HG02885 (cell line): ENCODE results near the gene LGALS16.
"Not testable (repeated sequence)": the region's sequence is repeated elsewhere in the genome, so short reads cannot be mapped to it uniquely, and the experiment has no call there.

Experiments used
- ATAC-seq: cut with Tn5 transposase; IDR thresholded peaks from one replicate; pipeline ENCODE4 v1.9.1; 2021; ENCODE audit warnings: mild to moderate bottlenecking; ENCODE audit not compliant: unreplicated experiment, poor library complexity

Gene LGALS16

GRCh38 chr19:39655613-39656012, at the start of gene LGALS16:
TSS of gene LGALS16 (plus strand) at chr19:39655913. CDS start at chr19:39655962, 49 bp downstream.
- no peak for ATAC-seq

DNA sequence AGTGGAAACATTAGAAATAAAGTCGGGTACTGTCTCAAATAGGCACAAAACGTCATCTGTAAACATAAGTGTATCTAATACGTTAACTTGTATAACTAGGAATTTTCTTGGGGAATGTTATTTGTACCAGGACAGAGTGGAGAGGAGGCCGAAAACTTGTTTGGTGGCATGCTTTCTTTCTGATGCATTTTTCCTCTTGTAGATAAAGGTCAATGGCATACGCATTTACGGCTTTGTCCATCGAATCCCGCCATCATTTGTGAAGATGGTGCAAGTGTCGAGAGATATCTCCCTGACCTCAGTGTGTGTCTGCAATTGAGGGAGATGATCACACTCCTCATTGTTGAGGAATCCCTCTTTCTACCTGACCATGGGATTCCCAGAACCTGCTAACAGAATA, 48.7 kb upstream of the LGALS16 start:
- ATAC-seq = no peak

DNA sequence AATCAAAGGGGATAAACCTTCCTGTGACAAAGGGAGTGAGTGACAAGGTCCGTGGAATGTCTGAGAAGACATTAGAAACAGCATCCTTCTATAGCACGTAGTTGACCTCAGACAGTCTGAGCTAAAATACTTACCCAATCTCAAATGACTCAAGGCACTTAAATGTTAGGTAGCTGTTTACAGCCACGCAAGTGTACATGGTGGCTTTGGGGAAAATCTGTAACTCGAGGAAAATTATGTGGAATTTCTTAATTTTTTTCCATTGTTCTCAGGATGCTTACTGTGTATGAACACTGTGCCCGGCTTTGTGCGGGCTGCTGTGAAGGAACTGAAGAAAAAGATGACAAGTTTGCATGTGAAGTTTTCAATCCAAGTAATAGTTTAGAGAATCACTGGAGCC, 48.2 kb upstream of the LGALS16 start:
- no peak for ATAC-seq

- no peak for ATAC-seq
These were observed 42.1 kb upstream of the LGALS16 start for GRCh38 chr19:39613597-39613996.

DNA sequence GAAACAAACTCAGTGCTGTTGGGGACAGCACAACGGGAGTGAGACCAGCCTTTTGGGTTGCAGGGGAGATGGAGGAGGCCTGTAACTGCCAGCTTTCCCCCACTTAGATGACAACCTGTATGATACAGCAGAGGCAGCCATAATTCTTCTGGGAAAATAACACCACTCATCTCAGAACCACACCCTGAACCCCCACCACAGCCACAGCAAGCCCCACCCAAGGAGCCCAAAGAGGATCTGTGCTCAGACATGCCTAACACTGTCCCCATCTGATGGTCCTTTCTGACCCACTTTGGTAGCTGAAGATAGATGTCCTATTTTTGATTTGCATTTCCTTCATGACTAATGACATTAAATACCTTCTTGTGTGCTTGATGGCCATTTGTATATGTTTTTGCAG, 38.0 kb upstream of the LGALS16 start:
- ATAC-seq = no peak

DNA sequence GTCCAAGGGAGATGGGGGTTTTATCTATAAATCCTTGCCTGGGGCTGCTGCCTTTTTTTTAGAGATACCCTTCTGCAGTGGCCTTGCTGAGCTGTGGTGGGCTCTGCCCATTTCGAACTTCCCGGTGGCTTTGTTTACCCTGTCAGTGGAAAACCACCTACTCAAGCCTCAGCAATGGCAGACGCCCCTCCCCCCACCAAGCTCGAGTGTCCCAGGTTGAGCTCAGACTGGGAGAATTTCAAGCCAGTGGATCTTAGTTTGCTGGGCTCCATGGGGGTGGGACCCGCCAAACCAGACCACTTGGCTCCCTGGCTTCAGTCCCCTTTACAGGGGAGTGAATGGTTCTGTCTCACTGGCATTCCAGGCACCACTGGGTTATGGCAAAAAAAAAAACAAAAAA, 31.8 kb upstream of the LGALS16 start:
- ATAC-seq = no peak

DNA sequence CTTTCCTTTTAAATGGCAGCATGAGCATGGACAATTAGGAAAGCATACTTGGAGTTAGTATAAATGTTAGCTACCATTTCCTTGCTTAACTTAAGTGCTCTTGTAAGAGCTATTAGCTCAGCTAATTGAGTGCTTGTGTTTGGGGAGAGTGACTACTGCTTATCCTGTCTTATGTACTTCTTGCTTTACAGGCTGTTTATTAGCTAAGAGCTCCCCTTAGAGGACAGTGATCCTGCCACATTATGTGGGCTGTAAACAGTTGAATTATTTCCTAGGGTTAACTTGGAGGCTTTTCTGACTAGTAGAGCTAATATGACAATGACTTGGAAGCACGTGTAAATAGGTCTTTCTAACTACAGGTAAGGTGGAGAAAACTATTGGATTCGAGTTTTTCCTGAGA, 28.1 kb upstream of the LGALS16 start:
- not testable (repeated sequence) for ATAC-seq

DNA sequence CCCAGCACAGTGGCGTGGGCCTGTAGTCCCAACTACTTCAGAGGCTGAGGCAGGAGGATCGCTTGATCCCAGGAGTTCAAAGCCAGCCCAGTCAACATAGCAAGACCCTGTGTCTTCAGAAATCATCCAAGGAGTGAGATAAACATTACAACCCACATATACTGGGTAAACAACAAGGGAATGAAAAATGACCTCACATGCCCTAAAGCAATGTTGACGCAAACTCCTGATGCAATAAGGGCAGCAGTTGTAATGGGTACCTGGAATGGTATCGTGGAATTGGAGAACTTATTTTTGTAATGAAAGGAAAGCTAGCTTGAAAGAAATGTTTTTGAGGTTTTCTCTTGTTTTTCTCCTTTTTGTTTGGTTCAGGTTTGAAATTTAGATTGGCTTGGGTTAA, 24.5 kb upstream of the LGALS16 start:
- ATAC-seq = no peak

- ATAC-seq = no peak
These were observed 24.1 kb upstream of the LGALS16 start for GRCh38 chr19:39631626-39632025.

- ATAC-seq = no peak
These were observed 17.8 kb upstream of the LGALS16 start for GRCh38 chr19:39637891-39638290.

- ATAC-seq = no peak
These were observed 13.9 kb upstream of the LGALS16 start for GRCh38 chr19:39641773-39642172.

DNA sequence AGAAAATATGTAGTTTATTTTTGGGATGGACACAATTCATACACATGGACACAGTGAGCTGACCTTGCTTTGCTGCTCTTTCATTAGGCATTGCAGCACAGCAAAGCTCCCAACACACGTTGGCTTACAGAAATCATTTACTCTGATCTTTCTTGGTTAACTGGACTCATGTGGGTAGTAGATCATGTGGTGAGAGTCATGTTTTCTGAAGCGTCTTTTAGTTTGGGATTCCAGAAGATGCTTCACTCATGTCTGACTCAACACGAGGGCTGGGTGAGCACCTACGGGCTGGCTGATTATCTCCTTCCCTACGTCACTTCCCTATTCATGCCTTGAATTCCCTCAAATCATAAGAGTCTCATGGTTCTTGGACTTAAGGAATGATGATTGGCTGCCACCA, 12.1 kb upstream of the LGALS16 start:
- no peak for ATAC-seq

- no peak for ATAC-seq
These were observed 9.8 kb upstream of the LGALS16 start for GRCh38 chr19:39645800-39646411.

DNA sequence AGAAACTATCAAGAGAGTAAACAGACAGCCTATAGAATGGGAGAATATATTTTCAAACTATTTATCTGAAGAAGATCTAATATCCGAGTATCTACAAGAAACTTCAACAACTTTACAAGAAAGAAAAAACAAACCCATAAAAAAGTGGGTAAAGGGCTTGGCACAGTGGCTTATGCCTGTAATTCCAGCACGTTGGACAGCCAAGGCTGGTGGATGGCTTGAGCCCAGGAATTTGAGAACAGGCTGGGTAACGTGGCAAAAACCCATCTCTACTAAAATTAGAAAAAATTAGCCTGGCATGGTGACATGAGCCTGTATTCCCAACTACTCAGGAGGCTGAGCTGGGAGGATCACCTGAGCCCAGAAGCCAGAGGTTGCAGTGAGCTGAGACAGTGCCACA, 7.8 kb upstream of the LGALS16 start:
- no peak for ATAC-seq

GRCh38 chr19:39659791-39660190, 4.1 kb downstream of the LGALS16 start:
- no peak for ATAC-seq

DNA sequence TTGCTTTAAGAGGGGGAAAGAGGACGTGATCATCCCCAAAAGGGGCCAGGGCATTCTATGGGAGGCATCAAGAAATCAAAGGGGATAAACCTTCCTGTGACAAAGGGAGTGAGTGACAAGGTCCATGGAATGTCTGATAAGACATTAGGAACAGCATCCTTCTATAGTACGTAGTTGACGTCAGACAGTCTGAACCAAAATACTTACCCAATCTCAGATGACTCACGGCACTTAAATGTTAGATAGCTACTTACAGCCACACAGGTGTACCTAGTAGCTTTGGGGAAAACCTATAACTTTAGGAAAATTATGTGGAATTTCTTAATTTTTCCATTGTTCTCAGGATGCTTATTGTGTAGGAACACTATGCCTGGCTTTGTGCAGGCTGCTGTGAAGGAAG, 4.9 kb downstream of the LGALS16 start:
- no peak for ATAC-seq

DNA sequence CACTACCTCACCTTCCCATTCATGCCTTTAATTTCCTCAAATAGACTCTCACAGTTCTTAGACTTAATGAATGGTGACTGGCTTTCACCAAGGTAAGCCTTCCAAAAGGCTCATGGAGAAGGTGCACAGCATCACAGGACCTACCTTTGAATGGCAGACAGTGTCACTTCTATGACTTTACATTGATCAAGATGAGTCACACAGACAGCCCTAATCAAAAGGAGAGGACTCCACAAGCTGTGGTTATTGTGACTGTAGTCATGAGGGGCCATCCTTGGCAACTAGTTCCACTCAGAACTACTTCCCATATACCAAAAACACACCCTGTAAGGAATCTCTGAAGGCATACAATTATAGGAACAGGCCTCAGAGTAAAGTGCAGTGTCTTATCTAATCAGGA, 5.9 kb downstream of the LGALS16 start:
- ATAC-seq = no peak

DNA sequence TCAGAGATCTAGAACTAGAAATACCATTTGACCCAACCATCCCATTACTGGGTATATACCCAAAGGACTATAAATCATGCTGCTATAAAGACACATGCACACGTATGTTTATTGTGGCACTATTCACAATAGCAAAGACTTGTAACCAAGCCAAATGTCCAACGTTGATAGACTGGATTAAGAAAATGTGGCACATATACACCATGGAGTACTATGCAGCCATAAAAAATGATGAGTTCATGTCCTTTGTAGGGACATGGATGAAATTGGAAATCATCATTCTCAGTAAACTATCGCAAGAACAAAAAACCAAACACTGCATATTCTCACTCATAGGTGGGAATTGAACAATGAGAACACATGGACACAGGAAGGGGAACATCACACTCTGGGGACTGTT, 14.1 kb downstream of the LGALS16 start:
- not testable (repeated sequence) for ATAC-seq

GRCh38 chr19:39670998-39671397, 15.3 kb downstream of the LGALS16 start:
- ATAC-seq = no peak

- no peak for ATAC-seq
These were observed 16.1 kb downstream of the LGALS16 start for GRCh38 chr19:39671739-39672363.

GRCh38 chr19:39672473-39672872, 16.8 kb downstream of the LGALS16 start:
- ATAC-seq = no peak

GRCh38 chr19:39673862-39674261, 18.1 kb downstream of the LGALS16 start:
- not testable (repeated sequence) for ATAC-seq
